WTC11 (cell line): ENCODE measurements around the gene ARHGAP6.

ENCODE experiments used
- CTCF ChIP-seq: fragments of 200-600 bp; IDR thresholded peaks from 2 replicates; pipeline ENCODE4 v1.8.0; 2022; ENCODE audit warnings: antibody characterized with exemption
- TEAD4 ChIP-seq: sonication (generic); formaldehyde crosslinking; IDR thresholded peaks from 2 replicates; pipeline ENCODE4 v1.8.0; 2022; ENCODE audit warnings: mild to moderate bottlenecking, missing genetic modification reagents
- ZNF416 ChIP-seq: fragments of 250-450 bp; sonication (Bioruptor Pico); IDR thresholded peaks from 2 replicates; pipeline ENCODE4 v1.9.0; 2021; ENCODE audit warnings: mild to moderate bottlenecking, inconsistent platforms
- TF ChIP-seq, protein P1 (sequence below): sonication (generic); formaldehyde crosslinking; IDR thresholded peaks from 2 replicates; pipeline ENCODE4 v1.8.0; 2023; ENCODE audit warnings: mild to moderate bottlenecking, missing genetic modification reagents

DNA sequence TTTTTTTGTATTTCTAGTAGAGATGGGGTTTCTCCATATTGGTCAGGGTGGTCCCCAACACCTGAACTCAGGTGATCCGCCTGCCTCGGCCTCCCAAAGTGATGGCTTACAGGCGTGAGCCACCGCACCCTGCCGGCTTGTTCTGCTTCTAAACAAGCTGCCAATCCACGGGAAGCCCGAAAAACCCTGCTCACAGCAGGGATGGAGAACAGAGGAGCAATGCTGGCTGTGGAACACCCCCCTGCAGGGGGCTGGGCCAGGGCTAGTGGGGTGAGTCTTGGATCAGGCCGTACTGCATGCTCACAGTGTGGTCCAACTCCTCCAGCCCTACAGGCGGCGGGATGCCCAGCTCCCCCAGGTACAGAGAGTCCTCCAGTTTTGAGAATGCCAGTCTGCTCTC, 38.1 kb upstream of the ARHGAP6 start:
- TF ChIP-seq TEAD4 (CRISPR knock-in tag) (no peak), ZNF416 (CRISPR knock-in tag) (no peak), CTCF (no peak)
- TF ChIP-seq, protein P1, sequence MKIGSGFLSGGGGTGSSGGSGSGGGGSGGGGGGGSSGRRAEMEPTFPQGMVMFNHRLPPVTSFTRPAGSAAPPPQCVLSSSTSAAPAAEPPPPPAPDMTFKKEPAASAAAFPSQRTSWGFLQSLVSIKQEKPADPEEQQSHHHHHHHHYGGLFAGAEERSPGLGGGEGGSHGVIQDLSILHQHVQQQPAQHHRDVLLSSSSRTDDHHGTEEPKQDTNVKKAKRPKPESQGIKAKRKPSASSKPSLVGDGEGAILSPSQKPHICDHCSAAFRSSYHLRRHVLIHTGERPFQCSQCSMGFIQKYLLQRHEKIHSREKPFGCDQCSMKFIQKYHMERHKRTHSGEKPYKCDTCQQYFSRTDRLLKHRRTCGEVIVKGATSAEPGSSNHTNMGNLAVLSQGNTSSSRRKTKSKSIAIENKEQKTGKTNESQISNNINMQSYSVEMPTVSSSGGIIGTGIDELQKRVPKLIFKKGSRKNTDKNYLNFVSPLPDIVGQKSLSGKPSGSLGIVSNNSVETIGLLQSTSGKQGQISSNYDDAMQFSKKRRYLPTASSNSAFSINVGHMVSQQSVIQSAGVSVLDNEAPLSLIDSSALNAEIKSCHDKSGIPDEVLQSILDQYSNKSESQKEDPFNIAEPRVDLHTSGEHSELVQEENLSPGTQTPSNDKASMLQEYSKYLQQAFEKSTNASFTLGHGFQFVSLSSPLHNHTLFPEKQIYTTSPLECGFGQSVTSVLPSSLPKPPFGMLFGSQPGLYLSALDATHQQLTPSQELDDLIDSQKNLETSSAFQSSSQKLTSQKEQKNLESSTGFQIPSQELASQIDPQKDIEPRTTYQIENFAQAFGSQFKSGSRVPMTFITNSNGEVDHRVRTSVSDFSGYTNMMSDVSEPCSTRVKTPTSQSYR: no peak
